ENCODE results near the gene STUM.

STUM gene

GRCh38 chr1:226553266-226553923 lies 4.8 kb downstream of the STUM start:
- TF ChIP-seq POLR2A (IDR thresholded peaks at IDR 0.05; ENCODE audit: low read depth, low read length) (no peak), PAX5 (IDR thresholded peaks at IDR 0.05; ENCODE audit: insufficient read depth, low read length, severe bottlenecking) (no peak), POLR2AphosphoS5 (IDR thresholded peaks at IDR 0.05; ENCODE audit: low read depth, low read length) (no peak), TAF1 (IDR thresholded peaks at IDR 0.05; ENCODE audit: low read depth, low read length) (no peak), SPI1 (IDR thresholded peaks at IDR 0.05; ENCODE audit: low read depth, low read length) (no peak)
- FAIRE-seq (no peak), DNase-seq (ENCODE audit: insufficient read length, low spot score) (no peak)

GRCh38 chr1:226553924-226554282 lies 5.3 kb downstream of the STUM start:
- no peak for TF ChIP-seq POLR2AphosphoS5 (IDR thresholded peaks at IDR 0.05; ENCODE audit: low read depth, low read length)
- DNase-seq (ENCODE audit: insufficient read length, low spot score) = no peak
- FAIRE-seq = no peak

DNA sequence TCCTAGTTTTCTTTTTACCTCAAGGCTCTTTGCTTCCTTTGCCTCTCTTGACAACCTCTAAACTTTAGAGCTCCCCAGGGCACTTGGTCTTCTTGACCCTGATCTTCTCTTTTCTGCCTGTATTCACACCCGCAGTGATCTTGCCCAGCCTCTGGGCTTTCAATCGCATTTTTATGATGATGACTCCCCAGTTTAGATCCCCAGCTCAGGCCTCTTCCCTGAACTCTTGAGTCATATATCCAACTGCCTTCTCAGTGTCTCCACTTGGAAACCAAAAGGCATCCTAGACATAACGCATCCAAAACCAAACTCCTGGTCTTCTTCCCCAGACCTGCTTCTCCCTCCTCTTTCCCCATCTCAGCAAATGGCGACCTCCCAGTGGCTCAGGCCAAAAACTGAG lies 6.5 kb downstream of the STUM start:
- TF ChIP-seq TAF1 (IDR thresholded peaks at IDR 0.05; ENCODE audit: low read depth, low read length) (no peak), POU2F2 (IDR thresholded peaks at IDR 0.05; ENCODE audit: low read depth, low read length) (no peak), SPI1 (IDR thresholded peaks at IDR 0.05; ENCODE audit: low read depth, low read length) (no peak), POLR2A (IDR thresholded peaks at IDR 0.05; ENCODE audit: low read depth, low read length) (no peak), PAX5 (IDR thresholded peaks at IDR 0.05; ENCODE audit: insufficient read depth, low read length, severe bottlenecking) (no peak)
- no peak for FAIRE-seq
- no peak for DNase-seq (ENCODE audit: insufficient read length, low spot score)

- no peak for FAIRE-seq
Measured at GRCh38 chr1:226557424-226557823, 8.9 kb downstream of the STUM start.

DNA sequence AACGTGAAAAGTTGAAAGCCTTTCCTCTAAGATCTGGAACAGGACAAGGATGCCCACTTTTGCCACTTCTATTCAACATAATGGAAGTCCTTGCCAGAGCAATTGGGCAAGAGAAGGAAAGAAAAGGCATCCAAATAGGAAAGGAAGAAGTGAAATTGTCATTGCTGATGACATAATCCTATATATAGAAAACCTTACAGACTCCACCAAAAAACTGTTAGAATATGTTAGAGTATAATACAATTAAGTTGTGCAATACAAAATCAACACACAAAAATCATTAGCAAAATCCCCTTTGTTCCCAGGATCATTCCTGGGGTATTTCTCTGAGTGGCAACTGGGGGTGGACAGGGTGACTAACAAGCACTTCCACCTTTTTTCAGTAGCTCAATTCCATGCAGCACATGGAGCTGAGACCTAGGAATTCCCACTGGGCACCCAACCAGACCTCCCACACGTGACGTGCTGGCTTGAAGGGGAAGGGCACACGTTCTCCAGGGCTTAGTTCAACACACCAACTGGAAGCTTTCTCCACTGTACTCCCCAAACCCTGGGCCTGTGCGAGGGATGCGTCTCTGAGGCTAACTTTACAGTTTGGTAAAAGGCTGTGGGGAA lies 9.6 kb downstream of the STUM start:
- FAIRE-seq (no peak), DNase-seq (ENCODE audit: insufficient read length, low spot score) (no peak)
- no peak for TF ChIP-seq POLR2A (IDR thresholded peaks at IDR 0.05; ENCODE audit: low read depth, low read length)
- no peak for TF ChIP-seq POLR2AphosphoS5 (IDR thresholded peaks at IDR 0.05; ENCODE audit: low read depth, low read length)

More at GRCh38 chr1:226557424-226557823, 8.9 kb downstream of the STUM start:
- TF ChIP-seq POLR2AphosphoS5 (IDR thresholded peaks at IDR 0.05; ENCODE audit: low read depth, low read length) (no peak), POLR2A (IDR thresholded peaks at IDR 0.05; ENCODE audit: low read depth, low read length) (no peak), SPI1 (IDR thresholded peaks at IDR 0.05; ENCODE audit: low read depth, low read length) (no peak), PAX5 (IDR thresholded peaks at IDR 0.05; ENCODE audit: insufficient read depth, low read length, severe bottlenecking) (no peak), POU2F2 (IDR thresholded peaks at IDR 0.05; ENCODE audit: low read depth, low read length) (no peak)
- no peak for DNase-seq (ENCODE audit: insufficient read length, low spot score)

- no peak for DNase-seq (ENCODE audit: insufficient read length, low spot score)
Measured at GRCh38 chr1:226560243-226560642, 11.7 kb downstream of the STUM start.

DNA sequence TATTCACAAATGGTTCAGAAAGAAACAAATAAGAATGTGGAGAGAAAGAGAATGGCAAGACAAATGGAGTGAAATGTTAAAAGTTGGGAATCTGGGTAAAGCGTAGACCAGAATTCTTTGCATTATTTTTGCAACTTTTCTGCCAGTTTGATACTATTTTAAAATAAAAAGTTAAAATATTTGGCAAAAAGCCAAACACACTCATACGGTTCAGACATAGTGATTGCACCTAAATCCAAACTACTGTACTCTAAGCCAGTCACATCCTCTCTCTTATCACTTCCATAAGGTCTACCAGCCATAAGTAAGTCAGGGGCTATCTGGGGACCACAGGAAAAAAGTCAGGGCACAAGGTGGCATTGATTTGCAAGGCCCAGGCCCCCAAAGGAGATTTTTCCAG lies 14.4 kb downstream of the STUM start:
- no peak for DNase-seq (ENCODE audit: insufficient read length, low spot score)
- TF ChIP-seq POLR2AphosphoS5 (IDR thresholded peaks at IDR 0.05; ENCODE audit: low read depth, low read length) (no peak), PAX5 (IDR thresholded peaks at IDR 0.05; ENCODE audit: insufficient read depth, low read length, severe bottlenecking) (no peak), SPI1 (IDR thresholded peaks at IDR 0.05; ENCODE audit: low read depth, low read length) (no peak), POLR2A (IDR thresholded peaks at IDR 0.05; ENCODE audit: low read depth, low read length) (no peak), TAF1 (IDR thresholded peaks at IDR 0.05; ENCODE audit: low read depth, low read length) (no peak), POU2F2 (IDR thresholded peaks at IDR 0.05; ENCODE audit: low read depth, low read length) (no peak)
- no peak for FAIRE-seq

More at GRCh38 chr1:226560243-226560642, 11.7 kb downstream of the STUM start:
- FAIRE-seq = no peak
- TF ChIP-seq SPI1 (IDR thresholded peaks at IDR 0.05; ENCODE audit: low read depth, low read length) (no peak), POLR2A (IDR thresholded peaks at IDR 0.05; ENCODE audit: low read depth, low read length) (no peak), POU2F2 (IDR thresholded peaks at IDR 0.05; ENCODE audit: low read depth, low read length) (no peak)

DNA sequence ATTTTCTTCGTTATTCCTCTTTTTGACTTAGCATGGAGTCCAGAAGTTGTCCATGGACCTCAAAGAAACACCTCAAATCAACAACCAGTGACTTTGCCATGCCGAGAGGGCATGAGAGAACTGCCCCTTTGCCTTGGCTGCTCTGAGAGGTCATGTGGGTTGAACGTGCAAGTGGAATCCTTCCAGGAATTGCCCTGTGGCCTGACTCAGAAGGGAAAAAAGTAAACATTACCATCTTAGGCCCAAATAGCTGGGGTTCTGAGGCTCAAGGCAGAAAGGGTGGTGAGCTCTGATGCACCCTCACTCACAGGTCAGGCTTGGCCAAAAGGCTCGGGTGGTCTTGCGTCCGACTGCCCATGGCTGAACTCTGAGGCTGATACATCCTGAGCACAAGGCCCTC lies 15.1 kb downstream of the STUM start:
- TF ChIP-seq POLR2AphosphoS5 (IDR thresholded peaks at IDR 0.05; ENCODE audit: low read depth, low read length) = no peak
- no peak for TF ChIP-seq POU2F2 (IDR thresholded peaks at IDR 0.05; ENCODE audit: low read depth, low read length)
- no peak for TF ChIP-seq SPI1 (IDR thresholded peaks at IDR 0.05; ENCODE audit: low read depth, low read length)
- TF ChIP-seq PAX5 (IDR thresholded peaks at IDR 0.05; ENCODE audit: insufficient read depth, low read length, severe bottlenecking) = no peak
- no peak for TF ChIP-seq POLR2A (IDR thresholded peaks at IDR 0.05; ENCODE audit: low read depth, low read length)
- TF ChIP-seq TAF1 (IDR thresholded peaks at IDR 0.05; ENCODE audit: low read depth, low read length) = no peak
- no peak for DNase-seq (ENCODE audit: insufficient read length, low spot score)
- no peak for FAIRE-seq

DNA sequence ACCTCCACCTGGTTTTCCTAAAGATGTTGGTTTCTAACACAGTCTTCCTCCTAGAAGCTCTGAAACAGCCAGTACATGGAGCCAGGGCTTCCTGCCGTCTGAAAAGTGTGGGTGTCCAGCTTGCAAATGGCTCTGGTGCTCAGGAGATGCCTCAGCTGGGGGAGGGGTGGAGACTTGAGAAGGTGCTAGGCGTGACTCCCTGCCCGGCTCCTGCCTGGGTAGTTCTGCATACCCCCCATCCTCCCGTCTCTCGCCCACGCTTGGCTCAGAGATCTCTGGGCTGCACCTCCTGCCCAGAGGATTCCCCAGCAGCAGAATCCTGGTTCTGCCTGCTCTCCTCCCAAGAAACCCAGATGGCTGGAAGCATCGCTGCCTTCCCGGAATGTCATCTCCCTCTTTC lies 16.9 kb downstream of the STUM start:
- FAIRE-seq (no peak), DNase-seq (ENCODE audit: insufficient read length, low spot score) (no peak)
- TF ChIP-seq POLR2A (IDR thresholded peaks at IDR 0.05; ENCODE audit: low read depth, low read length) = no peak
- no peak for TF ChIP-seq TAF1 (IDR thresholded peaks at IDR 0.05; ENCODE audit: low read depth, low read length)
- no peak for TF ChIP-seq SPI1 (IDR thresholded peaks at IDR 0.05; ENCODE audit: low read depth, low read length)
- TF ChIP-seq PAX5 (IDR thresholded peaks at IDR 0.05; ENCODE audit: insufficient read depth, low read length, severe bottlenecking) = no peak
- no peak for TF ChIP-seq POU2F2 (IDR thresholded peaks at IDR 0.05; ENCODE audit: low read depth, low read length)
- no peak for TF ChIP-seq POLR2AphosphoS5 (IDR thresholded peaks at IDR 0.05; ENCODE audit: low read depth, low read length)

DNA sequence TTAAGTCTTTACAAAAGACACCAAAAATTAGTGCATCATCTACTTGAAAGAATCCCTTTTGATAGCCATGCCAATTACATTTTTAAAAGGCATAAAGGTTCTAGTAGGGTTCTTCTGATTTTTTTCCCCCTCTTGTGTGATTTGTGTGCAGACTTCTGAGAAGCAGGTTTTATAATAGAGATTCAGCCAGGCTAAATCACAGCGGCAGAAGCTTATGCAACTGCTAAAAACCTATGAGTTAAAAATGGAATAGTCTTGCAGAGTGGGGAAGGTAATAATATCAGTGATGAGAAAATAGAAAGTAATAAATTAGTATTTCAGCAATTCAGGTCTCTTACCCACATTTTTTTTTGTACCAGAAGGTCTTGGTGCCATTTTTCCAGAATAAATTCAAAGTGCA lies 17.7 kb downstream of the STUM start:
- FAIRE-seq (no peak), DNase-seq (ENCODE audit: insufficient read length, low spot score) (no peak)
- TF ChIP-seq SPI1 (IDR thresholded peaks at IDR 0.05; ENCODE audit: low read depth, low read length) = no peak
- no peak for TF ChIP-seq TAF1 (IDR thresholded peaks at IDR 0.05; ENCODE audit: low read depth, low read length)
- TF ChIP-seq POLR2AphosphoS5 (IDR thresholded peaks at IDR 0.05; ENCODE audit: low read depth, low read length) = no peak
- no peak for TF ChIP-seq PAX5 (IDR thresholded peaks at IDR 0.05; ENCODE audit: insufficient read depth, low read length, severe bottlenecking)
- no peak for TF ChIP-seq POLR2A (IDR thresholded peaks at IDR 0.05; ENCODE audit: low read depth, low read length)
- no peak for TF ChIP-seq POU2F2 (IDR thresholded peaks at IDR 0.05; ENCODE audit: low read depth, low read length)

Measured in GM12891 (cell line).